NOMO-1 treated with dmso at 0.1 percent for 144 hours (cell line): Measurements from ENCODE around the gene GADD45GIP1.
A peak's percentile ranks its signal among the peaks of the same experiment; 100 is the strongest.
"Not testable (repeated sequence)": the region's sequence is repeated elsewhere in the genome, so short reads cannot be mapped to it uniquely, and the experiment has no call there.

Experiments used
- DNase-seq: peaks from one replicate; lab custom pipeline; 2025; ENCODE audit not compliant: unreplicated experiment; lab: John Stamatoyannopoulos, UW

GADD45GIP1 gene

DNA sequence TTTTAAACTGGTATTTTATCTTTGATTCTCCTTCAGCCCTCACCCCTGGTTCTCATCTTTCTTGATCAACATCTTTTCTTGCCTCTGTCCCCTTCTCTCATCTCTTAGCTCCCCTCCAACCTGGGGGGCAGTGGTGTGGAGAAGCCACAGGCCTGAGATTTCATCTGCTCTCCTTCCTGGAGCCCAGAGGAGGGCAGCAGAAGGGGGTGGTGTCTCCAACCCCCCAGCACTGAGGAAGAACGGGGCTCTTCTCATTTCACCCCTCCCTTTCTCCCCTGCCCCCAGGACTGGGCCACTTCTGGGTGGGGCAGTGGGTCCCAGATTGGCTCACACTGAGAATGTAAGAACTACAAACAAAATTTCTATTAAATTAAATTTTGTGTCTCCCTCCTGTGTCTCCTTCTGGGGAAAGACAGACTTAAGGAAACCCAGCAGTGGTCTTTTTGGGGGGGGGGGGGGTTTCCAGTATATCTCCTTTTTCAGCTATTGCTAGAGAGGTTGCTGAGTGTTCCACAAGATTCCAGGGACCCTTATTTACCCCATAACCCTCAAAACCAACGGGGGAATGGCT, 12.8 kb downstream of the GADD45GIP1 start:
- no peak for DNase-seq

DNA sequence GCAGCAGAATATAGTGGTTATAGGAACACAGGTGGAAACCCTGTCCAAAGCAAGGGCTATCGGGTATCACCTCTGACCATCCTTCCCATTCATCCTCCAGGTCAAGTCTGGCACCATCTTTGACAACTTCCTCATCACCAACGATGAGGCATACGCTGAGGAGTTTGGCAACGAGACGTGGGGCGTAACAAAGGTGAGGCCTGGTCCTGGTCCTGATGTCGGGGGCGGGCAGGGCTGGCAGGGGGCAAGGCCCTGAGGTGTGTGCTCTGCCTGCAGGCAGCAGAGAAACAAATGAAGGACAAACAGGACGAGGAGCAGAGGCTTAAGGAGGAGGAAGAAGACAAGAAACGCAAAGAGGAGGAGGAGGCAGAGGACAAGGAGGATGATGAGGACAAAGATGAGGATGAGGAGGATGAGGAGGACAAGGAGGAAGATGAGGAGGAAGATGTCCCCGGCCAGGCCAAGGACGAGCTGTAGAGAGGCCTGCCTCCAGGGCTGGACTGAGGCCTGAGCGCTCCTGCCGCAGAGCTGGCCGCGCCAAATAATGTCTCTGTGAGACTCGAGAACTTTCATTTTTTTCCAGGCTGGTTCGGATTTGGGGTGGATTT, 13.5 kb downstream of the GADD45GIP1 start:
- no peak for DNase-seq

DNA sequence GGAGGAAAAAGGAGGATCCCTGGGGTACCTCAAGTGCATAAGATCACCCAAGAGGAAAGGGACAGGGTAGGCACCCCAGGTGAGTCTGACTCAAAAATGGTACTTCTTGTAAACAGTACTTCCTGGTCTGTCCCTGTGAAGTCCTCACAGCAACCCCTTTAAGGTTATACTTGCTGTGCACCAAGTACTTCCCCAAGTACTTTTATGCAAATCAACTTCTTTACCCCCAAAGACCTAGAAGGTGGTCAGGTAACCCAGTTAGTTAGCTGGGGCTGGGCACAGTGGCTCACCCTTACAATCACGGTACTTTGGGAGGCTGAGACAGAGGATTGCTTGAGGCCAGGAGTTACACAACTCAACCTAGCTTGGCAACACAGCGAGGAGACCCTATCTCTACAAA, 16.1 kb downstream of the GADD45GIP1 start:
- DNase-seq: no peak

DNA sequence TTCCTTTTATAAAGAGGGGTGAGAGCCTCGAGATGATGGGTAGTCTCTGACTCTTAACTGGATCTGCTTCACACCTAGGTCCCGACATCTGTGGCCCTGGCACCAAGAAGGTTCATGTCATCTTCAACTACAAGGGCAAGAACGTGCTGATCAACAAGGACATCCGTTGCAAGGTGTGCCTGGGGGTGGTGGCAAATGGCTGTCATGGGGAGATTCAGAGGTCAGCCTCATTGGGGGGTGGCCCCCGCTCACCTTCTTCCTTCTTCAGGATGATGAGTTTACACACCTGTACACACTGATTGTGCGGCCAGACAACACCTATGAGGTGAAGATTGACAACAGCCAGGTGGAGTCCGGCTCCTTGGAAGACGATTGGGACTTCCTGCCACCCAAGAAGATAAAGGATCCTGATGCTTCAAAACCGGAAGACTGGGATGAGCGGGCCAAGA, 17.0 kb downstream of the GADD45GIP1 start:
- no peak for DNase-seq

- DNase-seq: no peak
Observed at GRCh38 chr19:12938779-12939601, 18.0 kb downstream of the GADD45GIP1 start.

- peak; percentile 100 for DNase-seq
Observed at GRCh38 chr19:12937927-12938778, 18.9 kb downstream of the GADD45GIP1 start, which contains the start of gene CALR. TSS of gene CALR (plus strand) at chr19:12938609. CDS start at chr19:12938680, 71 bp downstream.

DNA sequence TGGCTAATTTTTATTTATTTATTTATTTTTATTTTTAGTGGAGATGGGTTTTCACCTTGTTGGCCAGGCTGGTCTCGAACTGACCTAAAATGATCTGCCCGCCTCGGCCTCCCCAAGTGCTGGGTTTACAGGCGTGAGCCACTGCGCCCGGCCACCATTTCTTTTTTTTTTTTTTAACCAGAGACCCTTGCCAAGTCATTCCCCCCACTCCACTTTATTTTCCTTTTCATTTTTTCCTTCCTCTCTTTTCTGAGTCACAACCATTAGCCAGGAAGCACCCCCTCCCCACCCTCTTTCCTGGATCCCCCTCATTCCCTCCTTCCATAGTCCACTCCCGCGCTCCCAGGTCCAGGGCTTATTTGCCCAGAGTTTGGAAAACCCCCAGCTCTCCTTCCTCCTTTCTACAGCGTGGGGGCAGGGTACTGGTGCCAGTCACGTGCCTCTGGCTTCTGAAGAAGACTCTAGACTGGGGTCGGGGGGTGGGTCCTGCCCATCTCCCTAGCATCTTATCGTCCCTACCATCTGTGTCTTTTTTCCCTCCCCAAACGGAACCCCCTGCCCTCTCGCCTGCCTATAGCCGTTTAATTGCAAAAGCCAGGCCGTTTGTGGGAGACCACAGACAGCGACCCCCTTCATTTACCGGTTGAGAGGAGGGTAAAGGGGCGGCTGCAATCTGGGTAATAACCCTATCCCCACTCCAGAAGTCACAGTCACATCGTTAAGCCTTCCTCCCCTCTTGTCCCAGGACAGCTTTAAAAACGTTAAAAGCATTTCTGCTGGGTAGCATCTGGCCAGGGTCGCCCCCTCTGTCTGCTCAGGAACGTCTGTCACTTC, 19.7 kb downstream of the GADD45GIP1 start:
- DNase-seq: peak; percentile 83

- DNase-seq: no peak
Observed at GRCh38 chr19:12936582-12936981, 20.4 kb downstream of the GADD45GIP1 start.

GRCh38 chr19:12935071-12935470, 22.0 kb downstream of the GADD45GIP1 start:
- no peak for DNase-seq

- peak; percentile 88 for DNase-seq
Observed at GRCh38 chr19:12933287-12934072, 23.5 kb downstream of the GADD45GIP1 start, which contains the start of gene FARSA. TSS of gene FARSA (minus strand) at chr19:12933711. CDS start at chr19:12933696, 15 bp downstream.

- DNase-seq: no peak
Observed at GRCh38 chr19:12932392-12933286, 24.4 kb downstream of the GADD45GIP1 start.

DNA sequence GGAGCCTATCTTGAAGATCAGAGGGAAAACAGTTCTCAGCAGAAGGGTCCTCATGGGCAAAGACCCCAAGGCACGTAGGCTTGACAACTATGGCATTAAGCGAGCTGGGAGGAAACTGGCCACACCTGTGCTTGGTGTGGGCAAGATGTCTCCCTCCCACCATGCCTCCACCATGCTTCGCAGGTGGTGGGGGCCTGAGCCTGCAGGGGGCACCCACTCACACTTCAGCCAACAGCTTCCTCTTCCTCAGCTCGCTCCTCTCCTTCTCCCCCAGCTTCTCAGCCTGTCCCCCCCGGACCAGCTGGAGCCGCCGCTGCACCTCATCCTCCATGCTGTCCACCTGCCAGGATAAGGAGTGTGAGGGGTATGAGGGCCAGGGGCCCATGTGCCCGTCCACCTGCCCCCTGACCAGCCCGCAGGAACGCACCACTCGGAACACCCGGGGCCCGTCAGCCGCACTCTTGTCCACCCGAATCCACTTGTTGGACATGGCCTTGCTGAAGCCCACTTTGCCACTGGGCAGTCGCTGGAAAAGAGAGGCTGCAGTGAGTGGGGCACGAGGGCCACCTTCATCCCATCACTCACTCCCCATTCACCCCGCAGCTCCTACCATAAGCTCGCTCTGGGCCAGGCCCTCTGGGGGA, 26.9 kb downstream of the GADD45GIP1 start:
- no peak for DNase-seq

- DNase-seq: no peak
Observed at GRCh38 chr19:12924621-12925310, 32.3 kb downstream of the GADD45GIP1 start.

GRCh38 chr19:12922959-12923358, 34.1 kb downstream of the GADD45GIP1 start:
- no peak for DNase-seq

GRCh38 chr19:12921047-12921446, 36.0 kb downstream of the GADD45GIP1 start:
- DNase-seq: no peak

DNA sequence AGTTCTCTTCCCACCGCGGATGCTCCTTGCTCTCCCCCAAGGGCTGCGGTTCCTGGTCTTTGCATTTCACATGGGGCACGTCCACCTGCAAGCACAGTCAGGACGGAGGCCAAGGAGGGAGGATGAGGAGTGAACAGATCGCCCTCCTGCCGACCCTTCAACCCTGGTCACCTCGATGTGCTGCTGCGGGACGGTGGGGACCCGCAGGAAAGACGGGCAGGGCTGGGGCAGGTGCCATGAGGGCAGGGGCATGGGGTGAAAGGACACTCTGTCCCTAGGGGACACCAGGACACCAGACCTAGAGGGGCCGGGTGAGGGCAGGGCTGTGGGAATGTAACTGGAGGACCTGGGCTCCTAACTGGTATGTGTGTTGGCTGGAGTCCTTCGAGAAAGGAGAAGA, 38.8 kb downstream of the GADD45GIP1 start:
- no peak for DNase-seq

- not testable (repeated sequence) for DNase-seq
Observed at GRCh38 chr19:12915860-12916259, 41.2 kb downstream of the GADD45GIP1 start.
